ENCODE results near the gene PHGDH. TPM values are rescaled to one million over a fixed set of nuclear protein-coding genes. Genes with fewer than 3 reads are reported as not detected.

The PHGDH gene
- total and polyA plus RNA-seq, 9 of the 15 experiments (the other 6 are each of a cell fraction or from before 2014, with no cell fraction given): 6.7 to 84.2 (median 36.2) TPM

DNA sequence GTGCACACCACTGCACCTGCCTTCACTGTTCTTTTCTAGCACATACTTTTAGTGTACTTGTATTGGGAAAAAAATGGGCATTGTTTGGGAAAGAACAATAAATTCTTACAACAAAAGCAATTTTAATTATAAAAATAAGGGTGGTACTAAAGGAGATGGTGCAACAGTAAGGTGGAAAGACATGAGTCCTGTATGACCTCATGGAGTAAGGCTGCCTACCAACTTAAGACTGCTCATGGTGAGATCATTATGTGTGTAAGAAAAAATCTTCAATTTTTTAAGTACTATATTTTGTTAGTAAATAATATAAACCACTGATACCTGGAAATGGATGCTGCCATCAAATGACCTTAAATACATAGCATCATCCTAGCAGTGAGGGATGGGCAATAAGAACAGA lies 29.6 kb upstream of the PHGDH start (continued):
- TF ChIP-seq, protein P1, sequence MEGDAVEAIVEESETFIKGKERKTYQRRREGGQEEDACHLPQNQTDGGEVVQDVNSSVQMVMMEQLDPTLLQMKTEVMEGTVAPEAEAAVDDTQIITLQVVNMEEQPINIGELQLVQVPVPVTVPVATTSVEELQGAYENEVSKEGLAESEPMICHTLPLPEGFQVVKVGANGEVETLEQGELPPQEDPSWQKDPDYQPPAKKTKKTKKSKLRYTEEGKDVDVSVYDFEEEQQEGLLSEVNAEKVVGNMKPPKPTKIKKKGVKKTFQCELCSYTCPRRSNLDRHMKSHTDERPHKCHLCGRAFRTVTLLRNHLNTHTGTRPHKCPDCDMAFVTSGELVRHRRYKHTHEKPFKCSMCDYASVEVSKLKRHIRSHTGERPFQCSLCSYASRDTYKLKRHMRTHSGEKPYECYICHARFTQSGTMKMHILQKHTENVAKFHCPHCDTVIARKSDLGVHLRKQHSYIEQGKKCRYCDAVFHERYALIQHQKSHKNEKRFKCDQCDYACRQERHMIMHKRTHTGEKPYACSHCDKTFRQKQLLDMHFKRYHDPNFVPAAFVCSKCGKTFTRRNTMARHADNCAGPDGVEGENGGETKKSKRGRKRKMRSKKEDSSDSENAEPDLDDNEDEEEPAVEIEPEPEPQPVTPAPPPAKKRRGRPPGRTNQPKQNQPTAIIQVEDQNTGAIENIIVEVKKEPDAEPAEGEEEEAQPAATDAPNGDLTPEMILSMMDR (IDR thresholded peaks at IDR 0.05 in 2 of 3, conservative IDR thresholded peaks at IDR 0.05 in 1 of 3; ENCODE audit: insufficient read depth in 2 of 3, low read depth in 1 of 3, low read length in 3 of 3): no peak
- TF ChIP-seq, protein P2, sequence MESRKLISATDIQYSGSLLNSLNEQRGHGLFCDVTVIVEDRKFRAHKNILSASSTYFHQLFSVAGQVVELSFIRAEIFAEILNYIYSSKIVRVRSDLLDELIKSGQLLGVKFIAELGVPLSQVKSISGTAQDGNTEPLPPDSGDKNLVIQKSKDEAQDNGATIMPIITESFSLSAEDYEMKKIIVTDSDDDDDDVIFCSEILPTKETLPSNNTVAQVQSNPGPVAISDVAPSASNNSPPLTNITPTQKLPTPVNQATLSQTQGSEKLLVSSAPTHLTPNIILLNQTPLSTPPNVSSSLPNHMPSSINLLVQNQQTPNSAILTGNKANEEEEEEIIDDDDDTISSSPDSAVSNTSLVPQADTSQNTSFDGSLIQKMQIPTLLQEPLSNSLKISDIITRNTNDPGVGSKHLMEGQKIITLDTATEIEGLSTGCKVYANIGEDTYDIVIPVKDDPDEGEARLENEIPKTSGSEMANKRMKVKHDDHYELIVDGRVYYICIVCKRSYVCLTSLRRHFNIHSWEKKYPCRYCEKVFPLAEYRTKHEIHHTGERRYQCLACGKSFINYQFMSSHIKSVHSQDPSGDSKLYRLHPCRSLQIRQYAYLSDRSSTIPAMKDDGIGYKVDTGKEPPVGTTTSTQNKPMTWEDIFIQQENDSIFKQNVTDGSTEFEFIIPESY (CRISPR knock-in tag; IDR thresholded peaks at IDR 0.05): no peak
- TF ChIP-seq PTRF (tag; IDR thresholded peaks at IDR 0.05) (no peak), SIN3B (IDR thresholded peaks at IDR 0.05; ENCODE audit: low read depth) (no peak), POLR2AphosphoS2 (IDR thresholded peaks at IDR 0.05; ENCODE audit: low read length) (no peak), CBX2 (IDR thresholded peaks at IDR 0.05; ENCODE audit: insufficient read depth, low read length, poor library complexity, severe bottlenecking) (no peak), ZNF75A (CRISPR knock-in tag; IDR thresholded peaks at IDR 0.05) (no peak), PHB (CRISPR knock-in tag; IDR thresholded peaks at IDR 0.05) (no peak), ZNF140 (CRISPR knock-in tag; IDR thresholded peaks at IDR 0.05) (no peak), KDM1A (IDR thresholded peaks at IDR 0.05) (no peak)

Data from K562 (cell line).